HEK293 (cell line): ENCODE data around the gene TRIM26.

Experiments used
- CTCF ChIA-PET: fragments of 350-600 bp; formaldehyde crosslinking; extraction: SDS; loops from one replicate; lab custom pipeline; 2021; ENCODE audit warnings: antibody characterized with exemption; lab: Yijun Ruan, JAX
- POLR2A ChIA-PET: fragments of 300-600 bp; formaldehyde crosslinking; extraction: SDS; loops from one replicate; lab custom pipeline; 2020; ENCODE audit warnings: antibody characterized with exemption, inconsistent platforms; lab: Yijun Ruan, JAX
- H3K27ac ChIP-seq: fragments of 200-500 bp; sonication (Bioruptor generic); 2 replicates; pipeline ENCODE4 v1.5.1; 2014; ENCODE audit warnings: low read depth, low read length, control low read depth, inconsistent platforms; ENCODE audit errors: extremely low read depth
- H3K36me3 ChIP-seq, 2 experiments: fragments of 200-500 bp in 1 of 2; sonication (Bioruptor generic) in 1 of 2; 1 replicate in 1 of 2; 2 replicates in 1 of 2; pipeline ENCODE4 v1.5.1; 2014 to 2017; ENCODE audit warnings: inconsistent platforms in 2 of 2, low read length in 2 of 2; ENCODE audit not compliant: control insufficient read depth in 2 of 2, insufficient read depth in 1 of 2
- H3K4me1 ChIP-seq: fragments of 200-500 bp; sonication (Bioruptor generic); 2 replicates; pipeline ENCODE4 v1.5.1; 2014; ENCODE audit warnings: mild to moderate bottlenecking, low read length, inconsistent platforms; ENCODE audit not compliant: control insufficient read depth, insufficient read depth
- H3K4me3 ChIP-seq: 2 replicates; pipeline ENCODE4 v1.5.1; 2011; ENCODE audit warnings: low read depth, mild to moderate bottlenecking, control low read depth, low read length, moderate library complexity
- H3K9me3 ChIP-seq: fragments of 200-500 bp; sonication (Bioruptor generic); 2 replicates; pipeline ENCODE4 v1.5.1; 2014; ENCODE audit warnings: low read depth, low read length, inconsistent platforms; ENCODE audit not compliant: control insufficient read depth, insufficient read depth
- GFI1B ChIP-seq: fragments of 450-650 bp; formaldehyde crosslinking; IDR thresholded peaks from 2 replicates; pipeline ENCODE4 v1.5.1; 2016; ENCODE audit warnings: missing biosample characterization, missing genetic modification characterization
- KLF1 ChIP-seq: fragments of 450-650 bp; formaldehyde crosslinking; IDR thresholded peaks from 2 replicates; pipeline ENCODE4 v1.5.1; 2016; ENCODE audit warnings: missing biosample characterization, missing genetic modification characterization
- KLF17 ChIP-seq: fragments of 450-650 bp; formaldehyde crosslinking; IDR thresholded peaks from 2 replicates; pipeline ENCODE4 v1.5.1; 2016; ENCODE audit warnings: missing biosample characterization, missing genetic modification characterization
- PATZ1 ChIP-seq: fragments of 450-650 bp; formaldehyde crosslinking; IDR thresholded peaks from 2 replicates; pipeline ENCODE4 v1.5.1; 2016; ENCODE audit warnings: missing biosample characterization, missing genetic modification characterization
- REST ChIP-seq: fragments of 450-650 bp; formaldehyde crosslinking; IDR thresholded peaks from 2 replicates; pipeline ENCODE4 v1.5.1; 2016; ENCODE audit warnings: missing biosample characterization, missing genetic modification characterization
- WT1 ChIP-seq: fragments of 450-650 bp; formaldehyde crosslinking; IDR thresholded peaks from 2 replicates; pipeline ENCODE4 v1.5.1; 2016; ENCODE audit warnings: missing biosample characterization, missing genetic modification characterization
- YY1 ChIP-seq: fragments of 450-650 bp; formaldehyde crosslinking; IDR thresholded peaks from 2 replicates; pipeline ENCODE4 v1.5.1; 2018; ENCODE audit warnings: missing biosample characterization, missing genetic modification characterization
- ZBTB1 ChIP-seq: fragments of 450-650 bp; formaldehyde crosslinking; IDR thresholded peaks from 2 replicates; pipeline ENCODE4 v1.5.1; 2016; ENCODE audit warnings: missing biosample characterization, missing genetic modification characterization
- ZNF157 ChIP-seq: fragments of 450-650 bp; formaldehyde crosslinking; IDR thresholded peaks from 2 replicates; pipeline ENCODE4 v1.5.1; 2016; ENCODE audit warnings: missing biosample characterization, missing genetic modification characterization
- ZNF2 ChIP-seq: fragments of 450-650 bp; formaldehyde crosslinking; IDR thresholded peaks from 2 replicates; pipeline ENCODE4 v1.5.1; 2016; ENCODE audit warnings: missing biosample characterization, missing genetic modification characterization
- ZNF398 ChIP-seq: fragments of 450-650 bp; formaldehyde crosslinking; IDR thresholded peaks from 2 replicates; pipeline ENCODE4 v1.5.1; 2017; ENCODE audit warnings: missing biosample characterization, missing genetic modification characterization
- ZNF426 ChIP-seq: fragments of 450-650 bp; formaldehyde crosslinking; IDR thresholded peaks from 2 replicates; pipeline ENCODE4 v1.5.1; 2017; ENCODE audit warnings: missing biosample characterization, missing genetic modification characterization, mild to moderate bottlenecking, inconsistent platforms, moderate library complexity
- ZNF433 ChIP-seq: fragments of 450-650 bp; formaldehyde crosslinking; IDR thresholded peaks from 2 replicates; pipeline ENCODE4 v1.5.1; 2016; ENCODE audit warnings: missing biosample characterization, missing genetic modification characterization, low read depth
- ZNF501 ChIP-seq: fragments of 450-650 bp; formaldehyde crosslinking; IDR thresholded peaks from 2 replicates; pipeline ENCODE4 v1.5.1; 2016; ENCODE audit warnings: missing biosample characterization, missing genetic modification characterization
- ZNF513 ChIP-seq: fragments of 450-650 bp; IDR thresholded peaks from 2 replicates; pipeline ENCODE4 v1.5.1; 2018; ENCODE audit warnings: missing biosample characterization, missing genetic modification characterization
- ZNF600 ChIP-seq: fragments of 450-650 bp; formaldehyde crosslinking; IDR thresholded peaks from 2 replicates; pipeline ENCODE4 v1.5.1; 2016; ENCODE audit warnings: missing biosample characterization, missing genetic modification characterization
- ZNF660 ChIP-seq: fragments of 450-650 bp; IDR thresholded peaks from 2 replicates; pipeline ENCODE4 v1.5.1; 2018; ENCODE audit warnings: missing biosample characterization, mild to moderate bottlenecking, missing genetic modification characterization
- ZNF707 ChIP-seq: fragments of 450-650 bp; formaldehyde crosslinking; IDR thresholded peaks from 2 replicates; pipeline ENCODE4 v1.5.1; 2016; ENCODE audit warnings: missing biosample characterization, missing genetic modification characterization
- ZNF777 ChIP-seq: fragments of 450-650 bp; formaldehyde crosslinking; IDR thresholded peaks from 2 replicates; pipeline ENCODE4 v1.5.1; 2017; ENCODE audit warnings: missing biosample characterization, missing genetic modification characterization, borderline replicate concordance
- ZNF791 ChIP-seq: fragments of 450-650 bp; formaldehyde crosslinking; IDR thresholded peaks from 2 replicates; pipeline ENCODE4 v1.5.1; 2016; ENCODE audit warnings: missing biosample characterization, missing genetic modification characterization
- TF ChIP-seq, protein P1 (sequence below): fragments of 450-650 bp; formaldehyde crosslinking; IDR thresholded peaks from 2 replicates; pipeline ENCODE4 v1.5.1; 2017; ENCODE audit warnings: missing biosample characterization, missing genetic modification characterization
- TF ChIP-seq, protein P2 (sequence below): fragments of 450-650 bp; formaldehyde crosslinking; IDR thresholded peaks from 2 replicates; pipeline ENCODE4 v1.5.1; 2016; ENCODE audit warnings: missing biosample characterization, missing genetic modification characterization

The TRIM26 gene

DNA sequence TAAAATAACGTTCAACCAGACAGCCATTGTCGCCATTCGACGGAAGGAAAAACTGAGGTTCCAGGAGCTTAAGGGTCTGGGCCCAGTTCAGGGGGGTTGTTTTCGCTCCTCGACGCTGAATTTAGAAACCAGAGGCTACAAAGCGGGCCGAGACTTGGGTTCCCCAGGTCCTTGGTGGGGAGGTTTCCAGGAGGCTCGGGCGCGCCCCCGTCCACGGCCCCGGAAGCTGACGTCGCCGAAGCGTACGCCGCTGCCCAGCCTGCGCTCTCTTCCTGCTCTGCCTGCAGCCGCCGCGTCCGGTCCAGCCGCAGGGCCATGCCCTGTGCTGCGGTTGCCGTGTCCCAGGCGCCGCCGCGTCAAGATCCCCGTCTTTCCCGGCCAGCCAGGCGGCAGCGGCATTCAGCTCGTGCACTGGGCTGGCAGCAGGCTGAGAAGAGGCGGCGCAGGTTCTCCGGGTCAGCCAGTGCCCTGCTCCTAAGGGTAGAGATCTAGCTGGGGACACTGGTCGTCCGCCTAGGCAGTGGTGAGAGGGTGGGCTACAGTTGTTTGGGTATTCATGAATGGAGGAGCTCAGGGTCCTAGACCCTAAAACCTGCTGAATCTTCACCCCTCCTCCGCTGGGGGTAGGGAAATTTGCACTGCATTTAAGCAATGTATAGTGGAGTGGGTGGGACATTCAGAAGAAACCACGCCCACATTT lies 901 bp upstream of the TRIM26 start (continued):
- TF ChIP-seq ZNF777 (tag by site-specific recombination) (0 out of 2 replicates have a peak, but pooled peaks have one; percentile 25), KLF17 (0 out of 2 replicates have a peak, but pooled peaks have one; percentile 7), WT1 (tag by site-specific recombination) (no peak), GFI1B (tag by site-specific recombination) (peak; percentile 4; the same call in 1 of the 2 replicates), ZNF2 (tag by site-specific recombination) (peak; percentile 72; the same call in 1 of the 2 replicates), ZNF600 (peak; percentile 55), PATZ1 (tag by site-specific recombination) (peak; percentile 42; the same call in 1 of the 2 replicates), KLF1 (no peak)

DNA sequence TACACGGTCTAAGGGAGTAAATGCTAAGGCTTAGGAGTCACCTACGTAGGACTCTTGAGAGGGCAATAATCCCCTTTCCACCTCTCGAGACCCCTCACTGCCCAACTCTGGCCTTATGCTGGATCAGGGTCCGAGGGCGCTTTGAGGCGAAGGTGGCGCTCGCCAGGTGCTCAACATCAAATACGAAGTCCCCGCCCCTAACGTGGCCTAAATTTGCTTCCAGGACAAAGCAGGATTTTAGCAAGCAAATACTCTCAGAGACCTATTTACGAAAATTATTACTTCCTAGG lies 406 bp upstream of the TRIM26 start:
- ChIA-PET CTCF (interaction anchor here (0.7 to 2.5 kb wide), 5 partner anchors 43 to 404 kb away, joined by 3 to 11 read pairs (median 4); partner anchors contain the start of gene MRPS18B), POLR2A (interaction anchor here (0.7 to 2.5 kb wide), 20 partner anchors 9 to 465 kb away, joined by 3 to 24 read pairs (median 4); partner anchors contain the start of genes POLR1H, PPP1R11 and TRIM39)
- Histone ChIP-seq H3K36me3 (no peaks in the 10 kb centered on the region), H3K9me3 (no peaks in the 10 kb centered on the region), H3K4me1 (peaks cover 27% of the 10 kb centered on the region), H3K4me3 (peak overlapping the region; percentile 45), H3K27ac (peak overlapping the region; percentile 88)
- TF ChIP-seq ZNF513 (tag by site-specific recombination), result peak; percentile 28; the same call in 1 of the 2 replicates
- TF ChIP-seq, protein P1, sequence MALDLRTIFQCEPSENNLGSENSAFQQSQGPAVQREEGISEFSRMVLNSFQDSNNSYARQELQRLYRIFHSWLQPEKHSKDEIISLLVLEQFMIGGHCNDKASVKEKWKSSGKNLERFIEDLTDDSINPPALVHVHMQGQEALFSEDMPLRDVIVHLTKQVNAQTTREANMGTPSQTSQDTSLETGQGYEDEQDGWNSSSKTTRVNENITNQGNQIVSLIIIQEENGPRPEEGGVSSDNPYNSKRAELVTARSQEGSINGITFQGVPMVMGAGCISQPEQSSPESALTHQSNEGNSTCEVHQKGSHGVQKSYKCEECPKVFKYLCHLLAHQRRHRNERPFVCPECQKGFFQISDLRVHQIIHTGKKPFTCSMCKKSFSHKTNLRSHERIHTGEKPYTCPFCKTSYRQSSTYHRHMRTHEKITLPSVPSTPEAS (tag by site-specific recombination), result no peak
- TF ChIP-seq ZNF501 (tag by site-specific recombination), result no peak
- TF ChIP-seq ZNF660 (tag by site-specific recombination), result no peak
- no peak for TF ChIP-seq ZNF433 (tag by site-specific recombination)
- no peak for TF ChIP-seq ZNF791
- TF ChIP-seq, protein P2, sequence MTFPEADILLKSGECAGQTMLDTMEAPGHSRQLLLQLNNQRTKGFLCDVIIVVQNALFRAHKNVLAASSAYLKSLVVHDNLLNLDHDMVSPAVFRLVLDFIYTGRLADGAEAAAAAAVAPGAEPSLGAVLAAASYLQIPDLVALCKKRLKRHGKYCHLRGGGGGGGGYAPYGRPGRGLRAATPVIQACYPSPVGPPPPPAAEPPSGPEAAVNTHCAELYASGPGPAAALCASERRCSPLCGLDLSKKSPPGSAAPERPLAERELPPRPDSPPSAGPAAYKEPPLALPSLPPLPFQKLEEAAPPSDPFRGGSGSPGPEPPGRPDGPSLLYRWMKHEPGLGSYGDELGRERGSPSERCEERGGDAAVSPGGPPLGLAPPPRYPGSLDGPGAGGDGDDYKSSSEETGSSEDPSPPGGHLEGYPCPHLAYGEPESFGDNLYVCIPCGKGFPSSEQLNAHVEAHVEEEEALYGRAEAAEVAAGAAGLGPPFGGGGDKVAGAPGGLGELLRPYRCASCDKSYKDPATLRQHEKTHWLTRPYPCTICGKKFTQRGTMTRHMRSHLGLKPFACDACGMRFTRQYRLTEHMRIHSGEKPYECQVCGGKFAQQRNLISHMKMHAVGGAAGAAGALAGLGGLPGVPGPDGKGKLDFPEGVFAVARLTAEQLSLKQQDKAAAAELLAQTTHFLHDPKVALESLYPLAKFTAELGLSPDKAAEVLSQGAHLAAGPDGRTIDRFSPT, result no peak
- no peak for TF ChIP-seq YY1 (tag by site-specific recombination)
- TF ChIP-seq ZBTB1 (tag by site-specific recombination), result no peak
- TF ChIP-seq REST, result no peak
- no peak for TF ChIP-seq ZNF157
- TF ChIP-seq ZNF426 (tag by site-specific recombination), result no peak
- TF ChIP-seq ZNF707 (tag by site-specific recombination), result no peak
- no peak for TF ChIP-seq ZNF398 (tag by site-specific recombination)
